Prostate gland (tissue), 2 donors: ENCODE data around the gene ANKRD10.

Experiments used
- POLR2A ChIP-seq: fragments of 450-650 bp; IDR thresholded peaks from one replicate; pipeline ENCODE4 v1.6.1; 2016; ENCODE audit warnings: antibody characterized with exemption, mild to moderate bottlenecking
- TF ChIP-seq, protein P1 (sequence below), 4 experiments: fragments of 200-600 bp in 2 of 4; fragments of 450-650 bp in 2 of 4; sonication (generic) in 2 of 4; IDR thresholded peaks; 1 replicate in 3 of 4; 2 replicates in 1 of 4; pipeline ENCODE4 v1.5.1; 2016 to 2019; ENCODE audit warnings: antibody characterized with exemption in 4 of 4, mild to moderate bottlenecking in 2 of 4, moderate library complexity in 2 of 4

- TF ChIP-seq POLR2A: no peak
- TF ChIP-seq, protein P1, sequence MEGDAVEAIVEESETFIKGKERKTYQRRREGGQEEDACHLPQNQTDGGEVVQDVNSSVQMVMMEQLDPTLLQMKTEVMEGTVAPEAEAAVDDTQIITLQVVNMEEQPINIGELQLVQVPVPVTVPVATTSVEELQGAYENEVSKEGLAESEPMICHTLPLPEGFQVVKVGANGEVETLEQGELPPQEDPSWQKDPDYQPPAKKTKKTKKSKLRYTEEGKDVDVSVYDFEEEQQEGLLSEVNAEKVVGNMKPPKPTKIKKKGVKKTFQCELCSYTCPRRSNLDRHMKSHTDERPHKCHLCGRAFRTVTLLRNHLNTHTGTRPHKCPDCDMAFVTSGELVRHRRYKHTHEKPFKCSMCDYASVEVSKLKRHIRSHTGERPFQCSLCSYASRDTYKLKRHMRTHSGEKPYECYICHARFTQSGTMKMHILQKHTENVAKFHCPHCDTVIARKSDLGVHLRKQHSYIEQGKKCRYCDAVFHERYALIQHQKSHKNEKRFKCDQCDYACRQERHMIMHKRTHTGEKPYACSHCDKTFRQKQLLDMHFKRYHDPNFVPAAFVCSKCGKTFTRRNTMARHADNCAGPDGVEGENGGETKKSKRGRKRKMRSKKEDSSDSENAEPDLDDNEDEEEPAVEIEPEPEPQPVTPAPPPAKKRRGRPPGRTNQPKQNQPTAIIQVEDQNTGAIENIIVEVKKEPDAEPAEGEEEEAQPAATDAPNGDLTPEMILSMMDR (IDR thresholded peaks at IDR 0.05): no peak
These were observed 8.2 kb upstream of the ANKRD10 start for GRCh38 chr13:110923086-110923485.
